ENCODE data around the gene MAP3K5.

DNA sequence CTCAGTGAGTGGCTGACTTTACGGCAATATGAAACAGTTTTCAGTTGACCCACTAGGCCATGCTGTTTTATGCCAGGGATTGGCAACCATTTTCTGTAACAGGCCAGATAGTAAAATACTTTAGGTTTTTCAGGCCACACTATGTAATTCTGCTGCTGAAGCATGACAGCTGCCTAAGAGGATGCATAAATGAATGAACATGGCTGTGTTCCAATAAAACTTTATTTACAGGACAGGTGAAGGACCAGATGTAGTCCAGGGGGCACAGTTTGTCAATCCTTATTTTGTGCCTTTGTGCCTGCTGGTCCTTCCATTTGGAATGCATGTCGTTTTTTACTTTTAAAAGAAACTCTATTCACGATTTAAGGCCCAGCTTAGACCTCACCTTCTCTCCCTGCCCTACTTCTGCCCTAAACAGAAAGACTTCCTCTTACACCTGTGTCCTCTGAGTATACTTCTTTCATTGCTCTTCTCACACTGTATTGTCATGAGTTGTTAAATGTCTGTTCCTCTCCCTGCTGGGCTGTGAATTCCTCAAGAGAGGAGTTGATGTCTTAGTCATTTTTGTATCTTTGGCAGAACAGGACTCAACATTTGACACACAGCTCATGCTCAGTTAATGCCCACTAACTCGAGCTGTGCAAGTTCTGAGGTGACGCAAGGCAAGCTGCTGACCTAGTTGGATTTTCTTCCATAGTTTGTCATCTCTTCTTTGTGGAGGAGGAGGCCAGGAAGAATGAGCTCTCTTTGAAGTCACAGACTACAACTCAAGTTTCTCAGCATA lies 152.0 kb downstream of the MAP3K5 start:
- no peak for TF ChIP-seq CSDC2 (CRISPR knock-in tag; IDR thresholded peaks at IDR 0.05)
- TF ChIP-seq ESRRG (CRISPR knock-in tag; IDR thresholded peaks at IDR 0.05): no peak
- no peak for TF ChIP-seq ARNTL (CRISPR knock-in tag; IDR thresholded peaks at IDR 0.05; ENCODE audit: borderline replicate concordance, low read depth)
- TF ChIP-seq RARB (CRISPR knock-in tag; IDR thresholded peaks at IDR 0.05): no peak
- no peak for TF ChIP-seq ISL1 (CRISPR knock-in tag; IDR thresholded peaks at IDR 0.05)
- TF ChIP-seq OSR1 (CRISPR knock-in tag; IDR thresholded peaks at IDR 0.05): no peak
- TF ChIP-seq, protein P1, sequence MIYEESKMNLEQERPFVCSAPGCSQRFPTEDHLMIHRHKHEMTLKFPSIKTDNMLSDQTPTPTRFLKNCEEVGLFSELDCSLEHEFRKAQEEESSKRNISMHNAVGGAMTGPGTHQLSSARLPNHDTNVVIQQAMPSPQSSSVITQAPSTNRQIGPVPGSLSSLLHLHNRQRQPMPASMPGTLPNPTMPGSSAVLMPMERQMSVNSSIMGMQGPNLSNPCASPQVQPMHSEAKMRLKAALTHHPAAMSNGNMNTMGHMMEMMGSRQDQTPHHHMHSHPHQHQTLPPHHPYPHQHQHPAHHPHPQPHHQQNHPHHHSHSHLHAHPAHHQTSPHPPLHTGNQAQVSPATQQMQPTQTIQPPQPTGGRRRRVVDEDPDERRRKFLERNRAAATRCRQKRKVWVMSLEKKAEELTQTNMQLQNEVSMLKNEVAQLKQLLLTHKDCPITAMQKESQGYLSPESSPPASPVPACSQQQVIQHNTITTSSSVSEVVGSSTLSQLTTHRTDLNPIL (CRISPR knock-in tag; IDR thresholded peaks at IDR 0.05; ENCODE audit: low read depth): no peak
- no peak for TF ChIP-seq SNAI2 (CRISPR knock-in tag; IDR thresholded peaks at IDR 0.05)
- no peak for TF ChIP-seq TOX (CRISPR knock-in tag; IDR thresholded peaks at IDR 0.05; ENCODE audit: borderline replicate concordance)
- no peak for TF ChIP-seq ZNF70 (CRISPR knock-in tag; IDR thresholded peaks at IDR 0.05)
